NCI-H524 (cell line): ENCODE measurements around the gene MRM2.
A peak's percentile ranks its signal among the peaks of the same experiment; 100 is the strongest.

Experiments used
- DNase-seq, 2 experiments: peaks; one replicate each; lab custom pipeline; 2025; lab: John Stamatoyannopoulos, UW

Gene MRM2

GRCh38 chr7:2222516-2222915 lies 19.5 kb downstream of the MRM2 start:
- no peak for DNase-seq

- DNase-seq: no peak
Observed at GRCh38 chr7:2220954-2221353, 21.1 kb downstream of the MRM2 start.

- no peak for DNase-seq
Observed at GRCh38 chr7:2220506-2220905, 21.5 kb downstream of the MRM2 start.

GRCh38 chr7:2220030-2220429 lies 22.0 kb downstream of the MRM2 start:
- no peak for DNase-seq

- no peak for DNase-seq
Observed at GRCh38 chr7:2219606-2220005, 22.4 kb downstream of the MRM2 start.

GRCh38 chr7:2219136-2219535 lies 22.9 kb downstream of the MRM2 start:
- no peak for DNase-seq

- no peak for DNase-seq
Observed at GRCh38 chr7:2218444-2218785, 23.6 kb downstream of the MRM2 start.

- DNase-seq: no peak
Observed at GRCh38 chr7:2217716-2218443, 24.1 kb downstream of the MRM2 start.

GRCh38 chr7:2217206-2217605 lies 24.8 kb downstream of the MRM2 start:
- no peak for DNase-seq

GRCh38 chr7:2215851-2216250 lies 26.2 kb downstream of the MRM2 start:
- DNase-seq: no peak

GRCh38 chr7:2214636-2215035 lies 27.4 kb downstream of the MRM2 start:
- no peak for DNase-seq

GRCh38 chr7:2213551-2214215 lies 28.3 kb downstream of the MRM2 start:
- no peak for DNase-seq

- DNase-seq: no peak
Observed at GRCh38 chr7:2212906-2213305, 29.1 kb downstream of the MRM2 start.

- DNase-seq: no peak
Observed at GRCh38 chr7:2211926-2212325, 30.1 kb downstream of the MRM2 start.

GRCh38 chr7:2211259-2211880 lies 30.6 kb downstream of the MRM2 start:
- no peak for DNase-seq

- DNase-seq: no peak
Observed at GRCh38 chr7:2210551-2211258, 31.3 kb downstream of the MRM2 start.

GRCh38 chr7:2209961-2210323 lies 32.1 kb downstream of the MRM2 start:
- no peak for DNase-seq

- peak; percentile 26 to 54 for DNase-seq
Observed at GRCh38 chr7:2209146-2209960, 32.7 kb downstream of the MRM2 start.

GRCh38 chr7:2208712-2209111 lies 33.3 kb downstream of the MRM2 start:
- no peak for DNase-seq

- DNase-seq: no peak
Observed at GRCh38 chr7:2205036-2205780, 36.8 kb downstream of the MRM2 start.

- no peak for DNase-seq
Observed at GRCh38 chr7:2204446-2204845, 37.6 kb downstream of the MRM2 start.
